ENCODE results near the gene PLAU.
"Not testable (repeated sequence)": the region's sequence is repeated elsewhere in the genome, so short reads cannot be mapped to it uniquely, and the experiment has no call there.

- TF ChIP-seq CTCF (IDR thresholded peaks at IDR 0.05; ENCODE audit: extremely low read depth in 1 of 2, insufficient read depth in 1 of 2, low read depth in 1 of 2, low read length in 2 of 2); MAX (IDR thresholded peaks at IDR 0.05; ENCODE audit: insufficient read depth, insufficient read length); EZH2 (IDR thresholded peaks at IDR 0.05; ENCODE audit: borderline replicate concordance, low read depth, low read length, severe bottlenecking): not testable (repeated sequence)
Measured at GRCh38 chr10:73963533-73963932, 52.6 kb downstream of the PLAU start.
